ENCODE results near the gene PLEKHG3.

DNA sequence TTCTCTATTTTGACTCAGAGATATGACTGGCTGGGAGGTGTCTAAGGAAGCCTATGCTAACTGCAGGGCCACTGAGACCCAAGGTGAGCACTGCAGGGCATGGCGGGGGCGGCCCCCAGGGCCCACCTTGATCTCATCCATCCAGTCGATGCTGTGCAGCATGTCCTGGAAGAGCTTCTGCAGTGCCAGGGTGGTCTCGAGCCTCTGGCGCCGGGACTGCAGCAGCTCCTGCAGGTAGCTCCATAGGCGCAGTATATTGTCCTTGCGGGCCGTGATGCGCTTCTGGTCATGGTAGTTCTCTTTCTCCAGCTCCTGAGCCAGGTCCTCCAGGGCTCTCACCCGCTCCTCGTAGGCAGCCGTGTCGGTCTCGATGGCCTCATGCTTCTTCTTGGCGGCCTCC is 91.0 kb downstream of the PLEKHG3 start:
- TF ChIP-seq GATA3 (IDR thresholded peaks at IDR 0.05; ENCODE audit: low read depth, low read length): no peak
- no peak for TF ChIP-seq GATA2 (IDR thresholded peaks at IDR 0.05; ENCODE audit: low read depth, low read length)

Measured in SH-SY5Y (cell line).